ENCODE measurements around the gene CRISPLD2. TPM values are rescaled to one million over a fixed set of nuclear protein-coding genes. Genes with fewer than 3 reads are reported as not detected.

The CRISPLD2 gene
- total and polyA plus RNA-seq, 9 of the 15 experiments (the other 6 are each of a cell fraction or from before 2014, with no cell fraction given), result 0.03 to 0.24 (median 0.04) TPM; not detected in 4

DNA sequence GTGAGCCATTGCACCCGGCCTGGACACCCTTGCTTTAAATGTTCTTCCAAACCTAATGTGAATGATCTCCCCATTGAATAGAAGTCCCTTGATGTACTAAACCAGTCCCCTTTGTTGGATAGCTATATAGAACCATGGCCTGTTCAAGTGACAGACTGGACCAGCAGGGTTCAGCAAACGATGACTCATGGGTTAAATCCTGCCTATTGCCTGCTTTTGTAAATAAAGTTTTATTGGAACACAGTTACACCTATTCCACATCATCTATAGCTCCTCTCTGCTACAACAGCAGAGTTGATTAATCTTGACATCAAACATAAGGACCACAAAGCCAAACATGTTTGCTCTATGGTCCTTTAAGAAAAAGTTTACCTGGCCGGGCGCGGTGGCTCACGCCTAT lies 56.1 kb downstream of the CRISPLD2 start (continued):
- TF ChIP-seq, protein P1, sequence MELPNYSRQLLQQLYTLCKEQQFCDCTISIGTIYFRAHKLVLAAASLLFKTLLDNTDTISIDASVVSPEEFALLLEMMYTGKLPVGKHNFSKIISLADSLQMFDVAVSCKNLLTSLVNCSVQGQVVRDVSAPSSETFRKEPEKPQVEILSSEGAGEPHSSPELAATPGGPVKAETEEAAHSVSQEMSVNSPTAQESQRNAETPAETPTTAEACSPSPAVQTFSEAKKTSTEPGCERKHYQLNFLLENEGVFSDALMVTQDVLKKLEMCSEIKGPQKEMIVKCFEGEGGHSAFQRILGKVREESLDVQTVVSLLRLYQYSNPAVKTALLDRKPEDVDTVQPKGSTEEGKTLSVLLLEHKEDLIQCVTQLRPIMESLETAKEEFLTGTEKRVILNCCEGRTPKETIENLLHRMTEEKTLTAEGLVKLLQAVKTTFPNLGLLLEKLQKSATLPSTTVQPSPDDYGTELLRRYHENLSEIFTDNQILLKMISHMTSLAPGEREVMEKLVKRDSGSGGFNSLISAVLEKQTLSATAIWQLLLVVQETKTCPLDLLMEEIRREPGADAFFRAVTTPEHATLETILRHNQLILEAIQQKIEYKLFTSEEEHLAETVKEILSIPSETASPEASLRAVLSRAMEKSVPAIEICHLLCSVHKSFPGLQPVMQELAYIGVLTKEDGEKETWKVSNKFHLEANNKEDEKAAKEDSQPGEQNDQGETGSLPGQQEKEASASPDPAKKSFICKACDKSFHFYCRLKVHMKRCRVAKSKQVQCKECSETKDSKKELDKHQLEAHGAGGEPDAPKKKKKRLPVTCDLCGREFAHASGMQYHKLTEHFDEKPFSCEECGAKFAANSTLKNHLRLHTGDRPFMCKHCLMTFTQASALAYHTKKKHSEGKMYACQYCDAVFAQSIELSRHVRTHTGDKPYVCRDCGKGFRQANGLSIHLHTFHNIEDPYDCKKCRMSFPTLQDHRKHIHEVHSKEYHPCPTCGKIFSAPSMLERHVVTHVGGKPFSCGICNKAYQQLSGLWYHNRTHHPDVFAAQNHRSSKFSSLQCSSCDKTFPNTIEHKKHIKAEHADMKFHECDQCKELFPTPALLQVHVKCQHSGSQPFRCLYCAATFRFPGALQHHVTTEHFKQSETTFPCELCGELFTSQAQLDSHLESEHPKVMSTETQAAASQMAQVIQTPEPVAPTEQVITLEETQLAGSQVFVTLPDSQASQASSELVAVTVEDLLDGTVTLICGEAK (IDR thresholded peaks at IDR 0.05), result peak; percentile 98
- TF ChIP-seq, protein P1 (CRISPR knock-in tag; IDR thresholded peaks at IDR 0.05), result peak; percentile 97
- TF ChIP-seq ZBTB17 (CRISPR knock-in tag; IDR thresholded peaks at IDR 0.05) (no peak), ZNF444 (CRISPR knock-in tag; IDR thresholded peaks at IDR 0.05) (no peak), TFAP4 (CRISPR knock-in tag; IDR thresholded peaks at IDR 0.05; ENCODE audit: borderline replicate concordance) (no peak), MBD2 (IDR thresholded peaks at IDR 0.05; ENCODE audit: borderline replicate concordance, low read depth) (no peak), JUND (IDR thresholded peaks at IDR 0.05; ENCODE audit: borderline replicate concordance, low read depth, low read length) (peak; percentile 76; the same call in 1 of the 2 replicates), JUND (tag; IDR thresholded peaks at IDR 0.05; ENCODE audit: borderline replicate concordance, low read depth, low read length) (peak; percentile 63; the same call in 2 of the 3 replicates), JUN (IDR thresholded peaks at IDR 0.05; ENCODE audit: borderline replicate concordance, low read depth, low read length) (peak; percentile 45; the same call in 1 of the 2 replicates), JUN (CRISPR knock-in tag; IDR thresholded peaks at IDR 0.05; ENCODE audit: borderline replicate concordance) (no peak)
